ENCODE results near the gene MYD88.
A peak's percentile ranks its signal among the peaks of the same experiment; 100 is the strongest.

The MYD88 gene

GRCh38 chr3:38114052-38114874, 24.2 kb upstream of the MYD88 start:
- DNase-seq = no peak

- DNase-seq = no peak
Measured at GRCh38 chr3:38114875-38115644, 23.4 kb upstream of the MYD88 start.

GRCh38 chr3:38115645-38116427, 22.6 kb upstream of the MYD88 start:
- DNase-seq = no peak

GRCh38 chr3:38116471-38117162, 21.8 kb upstream of the MYD88 start:
- DNase-seq = no peak

GRCh38 chr3:38117163-38117716, 21.2 kb upstream of the MYD88 start:
- DNase-seq = no peak

- DNase-seq = peak; percentile 10
Measured at GRCh38 chr3:38117748-38118420, 20.6 kb upstream of the MYD88 start.

- no peak for DNase-seq
Measured at GRCh38 chr3:38118421-38119247, 19.8 kb upstream of the MYD88 start.

GRCh38 chr3:38119248-38119544, 19.3 kb upstream of the MYD88 start:
- DNase-seq = no peak

GRCh38 chr3:38119821-38120692, 18.4 kb upstream of the MYD88 start:
- DNase-seq = no peak

- DNase-seq = no peak
Measured at GRCh38 chr3:38120693-38121450, 17.6 kb upstream of the MYD88 start.

GRCh38 chr3:38121451-38121831, 17.0 kb upstream of the MYD88 start:
- no peak for DNase-seq

GRCh38 chr3:38121832-38122461, 16.5 kb upstream of the MYD88 start:
- no peak for DNase-seq

- DNase-seq = no peak
Measured at GRCh38 chr3:38122712-38123290, 15.7 kb upstream of the MYD88 start.

GRCh38 chr3:38124324-38125122, 13.9 kb upstream of the MYD88 start:
- no peak for DNase-seq

GRCh38 chr3:38125305-38126120, 12.9 kb upstream of the MYD88 start:
- DNase-seq = no peak

GRCh38 chr3:38126121-38126892, 12.2 kb upstream of the MYD88 start:
- no peak for DNase-seq
